ENCODE measurements around the gene GLT1D1.
"Not testable (repeated sequence)": the region's sequence is repeated elsewhere in the genome, so short reads cannot be mapped to it uniquely, and the experiment has no call there.

The GLT1D1 gene

GRCh38 chr12:128820723-128821432 lies 32.4 kb upstream of the GLT1D1 start:
- DNase-seq, result peak; percentile 72

GRCh38 chr12:128823216-128823915 lies 29.9 kb upstream of the GLT1D1 start:
- no peak for DNase-seq

DNA sequence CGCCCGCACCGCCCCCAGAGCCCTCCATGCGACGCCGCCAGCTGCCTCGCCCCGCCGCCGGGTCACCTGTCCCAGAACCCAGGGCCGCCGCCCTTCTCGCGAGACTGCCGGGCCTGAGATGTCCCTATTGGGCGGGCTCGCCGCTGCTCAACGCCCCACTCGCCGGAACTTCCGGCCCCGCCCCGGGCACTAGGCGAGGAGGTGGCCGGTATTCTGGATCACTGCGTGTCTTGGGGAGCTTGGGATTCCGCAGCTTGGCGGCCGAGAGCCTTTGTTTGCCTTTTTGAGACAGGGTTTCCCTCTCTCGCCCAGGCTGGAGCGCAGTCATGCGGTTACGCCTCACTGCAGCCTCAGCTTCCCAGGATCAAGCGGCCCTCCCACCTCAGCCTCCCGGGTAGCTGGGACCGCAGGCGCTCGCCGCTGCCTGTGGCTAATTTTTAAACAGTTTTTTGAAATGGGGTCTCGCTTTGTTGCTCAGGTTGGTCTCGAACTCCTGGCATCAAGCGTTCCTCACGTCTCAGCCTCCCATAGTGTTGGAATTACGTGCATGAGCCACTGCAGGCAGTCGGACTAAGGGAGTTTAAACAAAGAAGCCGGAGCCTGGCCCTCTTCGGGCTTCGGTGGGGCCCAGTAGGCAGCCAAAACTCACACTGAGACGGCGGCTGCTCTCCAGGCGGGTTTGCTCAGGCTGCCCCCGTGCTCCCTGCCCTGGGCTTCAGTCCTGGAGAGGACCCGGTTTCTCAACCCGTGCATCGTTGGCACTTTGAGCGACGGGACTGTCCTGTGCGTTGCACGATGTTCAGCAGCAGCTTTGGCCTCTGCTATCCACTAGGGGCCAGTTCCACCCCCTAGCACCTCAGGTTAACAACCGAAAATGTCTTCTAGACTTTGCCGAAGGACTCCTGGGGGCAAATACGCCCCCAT lies 29.1 kb upstream of the GLT1D1 start, which contains the start of gene SLC15A4:
SLC15A4 (minus strand) TSS at position 43 of the 924 bp plus-strand sequence; CDS start at position 28, 15 bp downstream.
- DNase-seq, result peak; percentile 94

- DNase-seq, result no peak
Measured at GRCh38 chr12:128825835-128826234, 27.4 kb upstream of the GLT1D1 start.

DNA sequence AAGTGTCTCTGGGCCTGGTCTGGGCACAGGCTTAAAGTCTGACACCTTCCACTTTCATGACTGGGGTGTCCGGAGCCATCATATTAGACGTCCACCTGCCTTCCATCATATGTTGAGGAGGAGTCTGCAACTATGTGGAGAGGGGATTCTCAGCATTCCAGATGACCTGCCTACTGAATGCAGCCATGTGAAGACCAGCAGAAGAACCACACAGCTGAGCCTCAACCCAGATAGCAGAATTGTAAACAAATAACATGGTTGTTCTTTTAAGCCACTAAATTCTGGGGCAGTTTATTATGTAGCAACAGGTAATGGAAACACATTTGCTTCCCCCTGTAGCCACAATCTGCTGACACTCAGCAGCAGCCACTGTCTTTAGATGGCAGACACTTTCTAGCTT lies 25.6 kb upstream of the GLT1D1 start:
- no peak for DNase-seq

GRCh38 chr12:128829861-128830504 lies 23.3 kb upstream of the GLT1D1 start:
- peak; percentile 78 for DNase-seq

- no peak for DNase-seq
Measured at GRCh38 chr12:128830505-128830893, 22.8 kb upstream of the GLT1D1 start.

DNA sequence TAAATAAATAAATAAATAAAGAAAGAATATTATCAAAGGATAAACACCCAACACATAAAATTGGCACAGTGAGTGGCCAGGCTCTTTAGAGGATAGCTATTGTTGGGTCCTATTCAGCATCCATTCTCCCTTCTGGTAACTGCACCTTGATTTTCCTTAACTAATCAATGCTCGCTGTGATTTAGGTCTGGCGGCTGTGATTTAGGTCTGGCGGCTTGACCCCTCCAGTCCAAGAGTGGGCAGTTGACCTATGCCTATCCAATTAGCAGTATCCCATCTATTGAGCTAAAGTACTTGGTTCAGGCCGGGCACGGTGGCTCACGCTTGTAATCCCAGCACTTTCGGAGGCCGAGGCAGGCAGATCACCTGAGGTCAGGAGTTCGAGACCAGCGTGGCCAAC lies 19.9 kb upstream of the GLT1D1 start:
- DNase-seq, result no peak

GRCh38 chr12:128839885-128840284 lies 13.4 kb upstream of the GLT1D1 start:
- not testable (repeated sequence) for DNase-seq

- no peak for DNase-seq
Measured at GRCh38 chr12:128840862-128841468, 12.3 kb upstream of the GLT1D1 start.

- DNase-seq, result no peak
Measured at GRCh38 chr12:128842579-128842978, 10.7 kb upstream of the GLT1D1 start.

DNA sequence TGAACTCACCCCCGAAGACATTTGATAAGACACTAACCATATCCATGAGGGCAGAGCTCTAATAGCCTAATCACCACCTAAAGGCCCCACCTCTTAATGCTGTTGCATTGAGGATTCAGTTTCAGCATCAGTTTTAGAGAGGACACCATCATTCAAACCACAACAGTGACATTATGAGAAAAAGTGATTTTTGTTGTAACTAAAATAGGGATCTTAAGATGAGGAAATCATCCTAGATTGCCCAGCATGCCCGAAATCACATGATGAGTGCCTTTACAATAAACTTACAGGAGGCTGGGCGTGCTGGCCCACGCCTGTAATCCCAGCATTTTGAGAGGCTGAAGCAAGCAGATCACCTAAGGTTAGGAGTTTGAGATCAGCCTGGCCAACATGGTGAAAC lies 9.7 kb upstream of the GLT1D1 start:
- no peak for DNase-seq

GRCh38 chr12:128844031-128844635 lies 9.1 kb upstream of the GLT1D1 start:
- peak; percentile 73 for DNase-seq

- not testable (repeated sequence) for DNase-seq
Measured at GRCh38 chr12:128846671-128847070, 6.6 kb upstream of the GLT1D1 start.

GRCh38 chr12:128848371-128848770 lies 4.9 kb upstream of the GLT1D1 start:
- DNase-seq, result no peak

- DNase-seq, result not testable (repeated sequence)
Measured at GRCh38 chr12:128849806-128850205, 3.5 kb upstream of the GLT1D1 start.

GRCh38 chr12:128850400-128850799 lies 2.9 kb upstream of the GLT1D1 start:
- no peak for DNase-seq

DNA sequence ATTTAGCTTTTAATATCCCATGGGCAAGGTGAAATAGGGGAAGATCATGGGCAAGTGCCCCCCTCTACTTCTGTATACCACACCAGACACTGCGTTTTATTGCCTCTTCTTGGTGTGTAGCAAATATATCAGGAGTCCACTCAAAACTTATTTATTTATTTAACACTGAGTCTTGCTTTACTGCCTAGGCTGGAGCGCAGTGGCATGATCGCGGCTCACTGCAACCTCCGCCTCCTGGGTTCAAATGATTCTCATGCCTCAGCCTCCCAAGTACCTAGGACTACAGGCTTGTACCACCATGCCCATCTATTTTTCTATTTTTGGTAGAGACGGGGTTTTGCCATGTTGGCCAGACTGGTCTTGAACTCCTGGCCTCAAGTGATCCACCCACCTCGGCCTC lies 1.8 kb upstream of the GLT1D1 start:
- not testable (repeated sequence) for DNase-seq

DNA sequence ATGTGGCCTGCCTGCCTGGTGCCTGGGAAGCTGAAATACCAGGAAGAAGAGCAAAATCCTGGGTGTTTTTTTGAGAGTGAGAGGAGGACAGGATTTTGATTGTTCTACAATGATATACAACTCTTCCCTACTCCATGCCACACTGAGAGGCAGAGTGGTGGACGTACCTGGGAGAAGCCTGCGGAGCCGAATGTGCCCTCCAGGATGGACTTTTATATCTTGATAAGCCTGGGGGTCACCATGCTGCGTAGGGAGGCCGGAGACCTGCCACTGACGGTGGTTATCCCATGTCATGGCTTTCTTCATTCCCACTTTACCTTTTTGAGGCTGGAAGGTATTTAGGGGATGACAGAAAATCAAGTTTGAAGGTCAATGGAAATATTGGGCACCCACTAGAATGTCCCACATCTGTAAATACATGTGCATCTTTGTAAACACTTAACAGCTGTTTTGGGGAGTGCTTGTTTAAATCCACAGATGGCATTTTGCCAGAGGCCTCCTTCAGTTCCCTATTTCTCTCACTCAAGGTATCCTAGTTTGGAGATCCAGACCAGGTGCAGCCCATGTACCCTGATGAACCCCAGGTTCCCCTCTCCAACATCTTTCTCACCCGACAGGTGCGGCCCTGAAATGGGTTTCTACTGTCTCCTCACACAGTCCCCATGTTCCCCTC lies 1.1 kb upstream of the GLT1D1 start:
- DNase-seq, result no peak

- no peak for DNase-seq
Measured at GRCh38 chr12:128853600-128854197, 421 bp downstream of the GLT1D1 start.

All from CD4-positive, alpha-beta T cell treated with Interleukin-15 for 1 hour (primary cell).